Transverse colon (tissue), 4 donors: ENCODE measurements around the gene CYP19A1. TPM values are rescaled to one million over a fixed set of nuclear protein-coding genes. Genes with fewer than 3 reads are reported as not detected.

ENCODE experiments used
- DNase-seq: peaks from one replicate; pipeline ENCODE4 v3.0.0-alpha.2; 2019
- H3K27ac ChIP-seq, 4 donors: fragments of 200-600 bp; sonication (generic); 2 replicates each; pipeline ENCODE4 v1.5.1; 2016 to 2018; ENCODE audit warnings: inconsistent platforms in 4 of 4
- H3K27me3 ChIP-seq: fragments of 200-600 bp; sonication (generic); 2 replicates; pipeline ENCODE4 v1.5.1; 2017; ENCODE audit warnings: inconsistent platforms
- H3K36me3 ChIP-seq, 4 donors: fragments of 200-600 bp; sonication (generic); 2 replicates each; pipeline ENCODE4 v1.5.1; 2017 to 2019; ENCODE audit warnings: inconsistent platforms in 4 of 4
- H3K4me1 ChIP-seq, 4 donors: fragments of 200-600 bp; sonication (generic); 2 replicates each; pipeline ENCODE4 v1.5.1; 2017 to 2020; ENCODE audit warnings: inconsistent platforms in 4 of 4
- H3K4me3 ChIP-seq, 4 donors: fragments of 200-600 bp; sonication (generic); 1 replicate in 1 of 4; 2 replicates in 3 of 4; pipeline versions ENCODE4 v1.5.1 to v1.6.1; 2017 to 2019; ENCODE audit warnings: inconsistent platforms in 4 of 4
- H3K9me3 ChIP-seq, 2 donors: fragments of 200-600 bp; sonication (generic); 2 replicates each; pipeline ENCODE4 v1.5.1; 2017 to 2019; ENCODE audit warnings: inconsistent platforms in 2 of 2
- EP300 ChIP-seq: sonication (generic); formaldehyde crosslinking; IDR thresholded peaks from one replicate; pipeline ENCODE4 v1.6.1; 2017; ENCODE audit warnings: antibody characterized with exemption, low read depth
- POLR2A ChIP-seq: fragments of 450-650 bp; IDR thresholded peaks from one replicate; pipeline ENCODE4 v1.6.1; 2016; ENCODE audit warnings: antibody characterized with exemption, mild to moderate bottlenecking, moderate library complexity
- POLR2AphosphoS5 ChIP-seq, 3 donors: sonication (generic); formaldehyde crosslinking; IDR thresholded peaks; one replicate each; pipeline ENCODE4 v1.6.1; 2016; ENCODE audit warnings: antibody characterized with exemption in 3 of 3
- WGBS, 2 donors: methylation state at CpG; one replicate each; pipeline ENCODE4 v1.1.5; 2018; ENCODE audit warnings: low coverage in 1 of 2; 5-methylcytosine and 5-hydroxymethylcytosine counted together
- in situ Hi-C, 4 donors: fragments of 200-750 bp; cut with MboI; loops; one replicate each; pipeline versions ENCODE4 v1.15.0 to v1.15.1; 2017; ENCODE audit warnings: low sequenced_read_pairs in 3 of 4, low pct_ligation_motif_present in 1 of 4, low pct_unique_long_range_greater_than_20kb in 1 of 4
- intact Hi-C: fragments of 100-400 bp; cut with DNase I; formaldehyde crosslinking; loops from one replicate; pipeline ENCODE4 v1.15.1; 2023; ENCODE audit warnings: low total_unique reads
- total RNA-seq, 4 donors: library from RNA; depleted of rRNA; stranded (reverse); fragments of >200 nt; gene quantifications; one replicate each; pipeline ENCODE4 v1.1.0, GENCODE V29; 2016
- TF ChIP-seq, protein P1 (sequence below), 5 experiments: fragments of 200-600 bp in 3 of 5; fragments of 450-650 bp in 2 of 5; sonication (generic) in 3 of 5; IDR thresholded peaks; 1 replicate in 2 of 5; 2 replicates in 3 of 5; pipeline ENCODE4 v1.5.1; 2016 to 2017; ENCODE audit warnings: antibody characterized with exemption in 5 of 5, inconsistent platforms in 3 of 5, mild to moderate bottlenecking in 2 of 5, moderate library complexity in 1 of 5

The CYP19A1 gene
- total RNA-seq, 4 donors from 2014 or later = not detected

DNA sequence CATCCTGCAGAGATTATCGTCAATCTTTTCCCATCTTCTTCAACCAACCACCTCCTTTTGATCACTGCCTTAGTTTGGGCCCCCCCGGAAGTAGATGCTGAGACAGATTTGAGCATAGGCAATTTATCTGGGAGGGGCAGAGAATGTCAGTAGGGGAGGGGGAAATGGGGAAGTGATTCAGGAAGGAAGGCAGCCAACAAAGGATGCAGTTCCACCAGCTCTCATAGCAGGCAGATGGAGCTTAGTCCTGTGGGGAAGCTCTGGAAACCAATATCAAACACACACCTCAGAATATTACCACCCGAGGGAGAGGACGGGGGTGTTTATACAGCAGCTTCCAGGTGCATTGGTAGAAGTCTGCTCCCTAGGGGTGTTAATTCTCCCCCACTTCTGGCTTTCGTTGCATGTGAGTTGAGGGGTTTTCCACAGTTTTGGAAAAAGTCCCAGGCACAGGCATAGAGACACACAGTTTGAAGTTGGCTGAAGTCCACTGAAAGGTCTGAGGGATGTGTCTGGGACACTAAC, 152.2 kb downstream of the CYP19A1 start:
- 55 to 100% methylated on average over 1 to 5 of the region's 5 CpGs for WGBS, 2 donors
- intact Hi-C loops (no loop called here), in situ Hi-C loops (no loop called here)
- Histone ChIP-seq H3K27ac (no peak overlapping the region), H3K9me3 (no peaks in the 10 kb centered on the region), H3K36me3 (no peaks in the 10 kb centered on the region), H3K4me3 (no peak overlapping the region), H3K27me3 (no peaks in the 10 kb centered on the region), H3K4me1 (peaks cover 0 to 25% (median 8%) of the 10 kb centered on the region in 4 donors)
- TF ChIP-seq EP300 = no peak
- no peak for TF ChIP-seq POLR2AphosphoS5 (IDR thresholded peaks at IDR 0.05)
- TF ChIP-seq, protein P1, sequence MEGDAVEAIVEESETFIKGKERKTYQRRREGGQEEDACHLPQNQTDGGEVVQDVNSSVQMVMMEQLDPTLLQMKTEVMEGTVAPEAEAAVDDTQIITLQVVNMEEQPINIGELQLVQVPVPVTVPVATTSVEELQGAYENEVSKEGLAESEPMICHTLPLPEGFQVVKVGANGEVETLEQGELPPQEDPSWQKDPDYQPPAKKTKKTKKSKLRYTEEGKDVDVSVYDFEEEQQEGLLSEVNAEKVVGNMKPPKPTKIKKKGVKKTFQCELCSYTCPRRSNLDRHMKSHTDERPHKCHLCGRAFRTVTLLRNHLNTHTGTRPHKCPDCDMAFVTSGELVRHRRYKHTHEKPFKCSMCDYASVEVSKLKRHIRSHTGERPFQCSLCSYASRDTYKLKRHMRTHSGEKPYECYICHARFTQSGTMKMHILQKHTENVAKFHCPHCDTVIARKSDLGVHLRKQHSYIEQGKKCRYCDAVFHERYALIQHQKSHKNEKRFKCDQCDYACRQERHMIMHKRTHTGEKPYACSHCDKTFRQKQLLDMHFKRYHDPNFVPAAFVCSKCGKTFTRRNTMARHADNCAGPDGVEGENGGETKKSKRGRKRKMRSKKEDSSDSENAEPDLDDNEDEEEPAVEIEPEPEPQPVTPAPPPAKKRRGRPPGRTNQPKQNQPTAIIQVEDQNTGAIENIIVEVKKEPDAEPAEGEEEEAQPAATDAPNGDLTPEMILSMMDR (IDR thresholded peaks at IDR 0.05) = no peak
- TF ChIP-seq POLR2A = no peak
- no peak for DNase-seq

DNA sequence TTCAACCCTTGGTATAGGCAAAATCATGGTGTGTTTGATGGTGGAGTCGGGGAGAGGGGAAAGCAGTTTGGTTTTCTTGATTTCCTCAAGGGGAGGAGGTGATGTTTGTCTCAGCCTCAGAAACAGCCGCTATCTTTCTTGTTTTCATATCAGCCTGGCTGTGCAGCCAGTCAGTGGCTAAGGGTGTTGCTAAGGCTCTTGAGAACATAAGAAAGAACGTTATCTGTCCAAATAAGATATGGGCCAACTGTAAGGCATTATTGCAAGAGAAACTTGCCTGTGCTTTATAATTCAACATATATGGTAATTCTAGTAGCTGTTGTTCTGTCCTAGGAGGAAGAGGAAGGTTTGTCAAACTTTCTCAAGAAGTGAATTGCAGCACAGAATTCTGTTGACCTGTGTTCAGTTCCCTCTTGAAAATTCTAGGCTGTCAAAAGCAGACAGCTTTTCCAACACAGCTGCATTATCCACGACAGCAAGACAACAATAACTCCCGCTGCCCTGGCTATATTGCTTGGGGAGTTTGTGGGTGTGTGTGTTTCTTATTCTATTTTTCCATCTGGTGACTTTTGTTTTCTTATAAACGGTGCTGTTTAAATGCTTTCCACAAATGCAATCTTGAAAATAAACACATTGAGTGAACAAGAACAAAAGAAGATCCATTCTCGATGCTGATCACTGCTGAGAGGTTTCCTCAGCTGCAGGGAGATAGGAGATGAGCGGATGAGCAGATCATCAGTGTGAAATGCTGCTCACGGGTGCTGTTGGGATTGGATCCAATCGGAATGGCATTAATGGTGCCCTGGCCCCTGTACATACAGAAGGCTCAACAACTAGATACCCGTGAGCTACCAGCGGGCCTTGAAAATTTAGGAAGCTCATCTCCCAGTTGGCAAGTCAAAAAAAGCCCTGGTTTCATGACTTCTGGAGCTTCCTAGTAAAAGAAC, 152.9 kb downstream of the CYP19A1 start:
- WGBS, 2 donors = 35 to 68% methylated on average over 4 to 12 of the region's 12 CpGs
- TF ChIP-seq, protein P1 (IDR thresholded peaks at IDR 0.05) = no peak
- no peak for TF ChIP-seq POLR2A
- no peak for TF ChIP-seq EP300
- no peak for TF ChIP-seq POLR2AphosphoS5 (IDR thresholded peaks at IDR 0.05)

DNA sequence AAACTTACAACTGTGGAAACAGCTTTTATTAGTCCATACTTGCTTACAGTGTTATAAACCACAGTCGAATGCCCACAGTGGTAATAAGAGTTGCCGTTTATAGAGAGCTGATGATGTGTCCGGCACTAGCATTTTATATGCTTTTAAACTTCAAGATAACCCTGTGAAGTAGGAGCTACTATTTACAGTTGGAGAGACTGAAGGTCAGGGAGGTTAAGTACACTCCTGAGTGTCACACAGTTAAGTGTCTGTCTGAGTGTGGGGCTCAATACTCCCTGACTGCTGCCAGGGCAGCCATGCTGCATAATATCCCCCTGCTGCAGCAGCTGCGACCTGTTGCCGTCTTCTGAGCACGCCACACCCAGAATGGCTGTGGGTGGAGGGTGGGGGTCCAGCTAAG, 153.8 kb downstream of the CYP19A1 start:
- no peaks in the 10 kb centered on the region for H3K36me3 ChIP-seq
- intact Hi-C loops = no loop called here
- no peaks in the 10 kb centered on the region for H3K9me3 ChIP-seq
- no peak overlapping the region for H3K27ac ChIP-seq
- peaks cover 0 to 25% (median 8%) of the 10 kb centered on the region in 4 donors for H3K4me1 ChIP-seq
- TF ChIP-seq POLR2A (no peak), POLR2AphosphoS5 (IDR thresholded peaks at IDR 0.05) (no peak), EP300 (no peak)
- WGBS, 2 donors = 46% methylated on average over 6 of the region's 6 CpGs; no CpG with 5 or more reads in 1 of the 2 donors
- H3K27me3 ChIP-seq = no peaks in the 10 kb centered on the region
- in situ Hi-C loops = no loop called here
- H3K4me3 ChIP-seq = no peak overlapping the region
- no peak for DNase-seq

More for the DNA sequence above, 152.9 kb downstream of the CYP19A1 start:
- Histone ChIP-seq H3K36me3 (no peaks in the 10 kb centered on the region), H3K27me3 (no peaks in the 10 kb centered on the region), H3K4me3 (no peak overlapping the region), H3K9me3 (no peaks in the 10 kb centered on the region), H3K27ac (no peak overlapping the region), H3K4me1 (peaks cover 0 to 25% (median 8%) of the 10 kb centered on the region in 4 donors)
- DNase-seq = no peak
- intact Hi-C loops (no loop called here), in situ Hi-C loops (no loop called here)

DNA sequence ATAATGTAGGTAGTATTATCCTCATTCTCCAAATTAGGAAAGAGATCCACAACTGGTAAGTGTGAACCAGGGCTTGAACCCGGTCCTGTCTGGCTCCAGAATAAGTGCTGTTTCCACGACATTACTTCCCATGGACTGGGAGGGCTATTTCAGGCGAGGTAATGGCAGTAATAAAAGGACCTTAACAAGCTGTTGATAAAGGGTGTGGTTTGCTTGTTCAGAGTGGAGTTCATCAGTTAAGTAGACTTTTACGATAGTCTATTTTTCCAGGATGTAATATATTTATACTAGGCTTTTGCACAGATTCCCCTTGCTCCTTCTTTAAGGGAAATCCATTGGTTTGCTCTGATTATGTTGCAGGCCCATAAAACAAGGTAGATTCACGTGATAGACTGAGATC, 155.3 kb downstream of the CYP19A1 start:
- no peak for DNase-seq
- TF ChIP-seq, protein P1 (IDR thresholded peaks at IDR 0.05) = no peak
- TF ChIP-seq POLR2AphosphoS5 (IDR thresholded peaks at IDR 0.05) (no peak), EP300 (no peak), POLR2A (no peak)
- Histone ChIP-seq H3K27me3 (no peaks in the 10 kb centered on the region), H3K4me1 (peaks cover 0 to 25% (median 8%) of the 10 kb centered on the region in 4 donors), H3K36me3 (no peaks in the 10 kb centered on the region), H3K9me3 (no peaks in the 10 kb centered on the region), H3K27ac (no peak overlapping the region), H3K4me3 (no peak overlapping the region)
- intact Hi-C loops (no loop called here), in situ Hi-C loops (no loop called here)
- 37 to 49% methylated on average over 3 to 5 of the region's 5 CpGs for WGBS, 2 donors
